ENCODE results near the gene CUL9.
A peak's percentile ranks its signal among the peaks of the same experiment; 100 is the strongest.

Gene CUL9

DNA sequence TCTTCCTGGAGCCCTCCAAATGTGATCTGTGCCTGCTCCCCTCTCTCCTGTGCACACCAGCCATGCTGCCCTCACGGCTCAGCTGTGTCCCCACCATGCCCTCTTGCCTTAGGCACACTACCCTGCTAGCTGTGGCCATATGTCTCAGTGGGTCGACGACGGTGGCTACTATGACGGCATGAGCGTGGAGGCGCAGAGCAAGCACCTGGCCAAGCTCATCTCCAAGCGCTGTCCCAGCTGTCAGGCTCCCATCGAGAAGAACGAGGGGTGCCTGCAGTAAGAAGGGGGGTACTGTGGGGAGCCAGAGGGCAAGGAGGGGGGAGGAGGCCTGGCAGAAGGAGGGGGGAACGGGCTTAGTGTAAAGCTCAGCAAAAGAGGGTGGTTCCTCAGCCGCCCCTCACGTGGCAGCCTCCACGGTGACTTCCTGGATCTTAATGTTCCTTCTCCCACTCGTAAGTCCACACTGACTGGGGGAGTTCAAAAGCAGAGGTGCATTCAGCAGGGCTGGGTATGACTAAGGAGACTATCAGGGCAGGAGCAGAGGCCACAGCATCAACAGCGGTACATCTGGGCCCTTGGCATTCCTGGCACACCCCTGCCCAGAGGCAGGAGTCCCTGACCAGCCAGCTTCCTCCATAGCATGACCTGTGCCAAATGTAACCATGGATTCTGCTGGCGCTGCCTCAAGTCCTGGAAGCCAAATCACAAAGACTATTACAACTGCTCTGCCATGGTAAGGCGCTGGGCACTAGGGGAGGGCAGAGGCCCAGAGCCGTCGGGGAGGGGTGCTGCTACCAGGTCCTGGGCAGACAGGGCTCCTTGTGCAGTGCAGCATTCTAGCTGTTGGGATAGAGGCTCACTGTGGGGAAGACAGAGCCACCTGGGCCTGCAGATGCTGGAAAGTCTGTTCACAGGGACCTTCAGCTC lies 39.3 kb downstream of the CUL9 start:
- H3K4me3 ChIP-seq (ENCODE audit: low read length): no peak overlapping the region
- TF ChIP-seq ZNF274 (IDR thresholded peaks at IDR 0.05; ENCODE audit: low read depth, low read length): no peak

DNA sequence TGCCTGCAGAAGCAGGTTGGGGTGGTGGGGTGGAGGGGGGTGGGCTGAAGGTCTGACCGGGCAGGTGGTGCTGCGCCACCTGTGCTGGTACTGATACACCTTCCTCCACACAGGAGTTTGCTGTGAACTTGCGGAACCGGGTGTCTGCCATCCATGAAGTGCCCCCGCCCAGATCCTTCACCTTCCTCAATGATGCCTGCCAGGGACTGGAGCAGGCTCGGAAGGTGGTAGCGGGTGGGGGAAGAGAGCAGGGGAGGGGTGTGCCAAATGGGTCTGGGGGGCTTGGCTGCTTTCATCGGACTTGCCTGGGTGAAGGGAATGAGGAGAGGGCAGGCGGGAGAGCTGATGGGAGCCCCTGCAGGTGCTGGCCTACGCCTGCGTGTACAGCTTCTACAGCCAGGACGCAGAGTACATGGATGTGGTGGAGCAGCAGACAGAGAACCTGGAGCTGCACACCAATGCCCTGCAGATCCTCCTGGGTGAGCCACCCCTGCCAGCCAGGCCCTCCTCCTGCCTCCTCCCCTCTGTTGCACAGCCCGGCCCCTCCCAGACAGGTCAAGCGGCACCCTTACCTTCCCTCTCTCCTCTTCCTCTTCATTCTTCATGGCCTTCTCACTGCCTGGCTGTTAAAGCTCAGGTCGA lies 40.5 kb downstream of the CUL9 start:
- TF ChIP-seq ZNF274 (IDR thresholded peaks at IDR 0.05; ENCODE audit: low read depth, low read length): no peak
- H3K4me3 ChIP-seq (ENCODE audit: low read length): no peak overlapping the region

DNA sequence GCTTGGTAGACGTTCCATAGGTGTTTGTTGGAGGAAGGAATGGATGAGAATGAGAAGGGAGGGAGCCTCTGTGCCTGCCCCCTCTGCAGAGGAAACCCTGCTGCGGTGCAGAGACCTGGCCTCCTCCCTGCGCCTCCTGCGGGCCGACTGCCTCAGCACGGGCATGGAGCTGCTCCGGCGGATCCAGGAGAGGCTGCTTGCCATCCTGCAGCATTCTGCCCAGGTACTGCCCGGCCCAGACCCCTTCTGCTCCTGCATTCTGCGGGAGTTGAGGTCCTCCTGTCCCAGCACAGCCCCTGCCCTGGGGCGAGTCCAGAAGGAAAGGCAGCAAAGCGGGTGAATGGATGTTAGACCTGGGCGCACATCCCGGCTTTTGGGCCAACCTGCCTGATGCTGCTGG lies 41.2 kb downstream of the CUL9 start:
- no peak overlapping the region for H3K4me3 ChIP-seq (ENCODE audit: low read length)
- TF ChIP-seq ZNF274 (IDR thresholded peaks at IDR 0.05; ENCODE audit: low read depth, low read length): no peak

DNA sequence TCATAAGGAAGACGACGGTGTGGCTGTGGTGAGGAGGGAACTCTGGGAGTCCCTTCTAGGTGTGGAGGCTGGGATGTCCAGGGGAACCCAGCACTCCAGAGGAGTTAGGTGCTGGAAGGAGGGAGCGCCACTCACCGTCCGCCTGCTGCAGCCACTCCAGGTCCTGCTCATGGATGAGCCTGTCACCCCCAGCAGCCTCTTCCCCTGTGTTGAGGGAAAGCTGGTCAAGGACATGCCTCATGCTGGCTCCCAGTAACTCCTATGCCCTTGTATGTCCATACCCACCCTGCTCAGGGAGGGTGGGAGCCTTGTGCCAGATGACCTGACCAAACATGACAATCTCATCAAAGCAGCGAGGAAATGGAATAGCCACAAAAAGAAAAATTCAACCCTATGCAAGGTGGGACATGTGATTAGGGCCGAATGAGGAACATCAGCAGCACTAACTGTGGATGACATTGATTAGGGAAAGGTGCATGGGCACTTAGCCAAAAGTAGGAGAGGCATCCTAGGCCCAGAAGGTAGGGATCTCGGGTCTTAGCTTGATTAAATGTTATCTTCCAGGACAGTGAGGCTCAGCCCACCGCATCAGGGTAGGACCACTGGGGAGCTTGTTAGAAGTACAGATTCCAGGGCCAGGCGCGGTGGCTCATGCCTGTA lies 44.3 kb downstream of the CUL9 start:
- no peak overlapping the region for H3K4me3 ChIP-seq (ENCODE audit: low read length)
- TF ChIP-seq ZNF274 (IDR thresholded peaks at IDR 0.05; ENCODE audit: low read depth, low read length): no peak

DNA sequence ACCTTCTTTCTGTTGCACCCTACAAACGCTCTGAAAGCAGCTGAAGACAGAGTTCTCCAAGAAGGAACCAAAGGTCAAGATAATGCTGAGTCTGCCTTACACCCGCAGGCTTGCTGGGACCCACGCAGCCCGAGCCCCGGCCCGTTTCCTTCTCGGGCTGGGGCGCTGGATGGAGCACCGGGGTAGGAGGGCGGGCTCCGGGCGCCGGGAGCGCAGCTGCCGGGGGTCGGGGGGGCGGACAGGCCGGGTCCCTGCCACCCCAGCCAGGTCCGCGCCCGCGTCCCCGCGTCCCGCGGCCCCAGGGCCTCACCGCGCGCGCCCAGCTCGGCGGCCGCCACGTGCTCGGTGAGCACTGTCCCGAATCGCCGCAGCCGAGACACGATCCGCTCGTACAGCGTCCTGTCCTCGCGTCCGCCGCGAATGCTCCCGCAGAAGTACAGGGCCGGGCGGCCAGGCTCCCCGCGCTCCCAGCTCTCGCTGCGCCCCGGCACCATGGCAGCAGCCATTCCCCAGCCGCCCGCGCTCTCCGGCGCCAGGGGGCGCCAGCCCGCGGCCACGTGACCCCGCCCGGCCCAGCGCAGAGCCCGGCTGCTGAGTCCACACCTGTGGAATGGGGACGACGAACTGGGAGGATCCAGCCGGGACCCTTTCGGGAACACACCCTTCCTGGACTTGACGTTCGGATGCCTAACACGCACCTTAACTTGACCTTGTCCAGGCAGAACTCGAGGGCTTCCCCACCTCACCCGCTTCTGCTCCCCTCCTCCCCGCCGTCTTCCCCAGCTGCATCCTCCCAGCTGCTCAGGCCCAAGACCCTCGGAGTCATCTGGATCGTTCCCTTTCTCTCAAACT lies 47.2 kb downstream of the CUL9 start, which contains the start of gene DNPH1:
Gene DNPH1 (minus strand): TSS at position 531 of the 852 bp plus-strand sequence. CDS start 25 bp downstream, at position 506.
- TF ChIP-seq ZNF274 (IDR thresholded peaks at IDR 0.05; ENCODE audit: low read depth, low read length): no peak
- peak within 1 kb of the TSS; percentile 63 for H3K4me3 ChIP-seq (ENCODE audit: low read length)

DNA sequence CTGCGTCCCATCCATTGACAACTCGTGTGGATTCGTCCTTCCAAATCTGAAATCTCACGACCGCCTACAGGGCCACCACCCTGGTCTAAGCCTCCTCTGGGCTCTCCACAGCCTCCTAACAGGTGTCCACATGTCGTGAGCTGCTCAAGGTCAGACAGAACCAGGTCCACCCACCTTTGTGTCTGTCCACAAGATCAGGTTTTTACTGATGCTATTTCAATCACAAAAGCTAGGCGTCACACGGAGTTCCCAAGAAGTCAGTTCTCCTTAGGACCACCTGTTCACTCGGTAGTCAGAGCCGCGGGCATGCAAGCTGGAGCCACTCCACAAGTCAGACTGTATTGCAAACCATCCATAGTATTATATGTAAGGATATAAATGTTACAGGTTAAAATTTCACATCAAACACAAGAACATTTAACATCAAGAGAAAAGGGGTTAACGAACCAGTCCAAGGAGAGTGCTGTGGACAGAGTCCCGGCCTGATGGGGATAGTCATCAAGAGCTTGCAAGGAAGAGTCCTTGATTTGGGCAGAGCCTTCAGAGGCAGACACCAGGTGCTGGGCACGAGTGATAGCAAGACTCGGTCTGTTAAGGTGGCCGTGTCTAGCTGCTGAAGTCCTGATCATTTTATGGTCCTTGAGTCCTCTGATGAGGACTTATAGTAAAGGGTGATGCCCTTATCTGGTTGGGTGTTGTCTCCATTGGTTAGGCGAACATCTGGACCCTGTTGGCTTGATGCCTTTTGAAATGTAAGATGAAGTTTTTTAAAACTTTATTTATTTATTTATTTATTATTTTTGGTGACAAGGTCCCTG lies 48.0 kb downstream of the CUL9 start:
- H3K4me3 ChIP-seq (ENCODE audit: low read length): no peak overlapping the region
- no peak for TF ChIP-seq ZNF274 (IDR thresholded peaks at IDR 0.05; ENCODE audit: low read depth, low read length)

DNA sequence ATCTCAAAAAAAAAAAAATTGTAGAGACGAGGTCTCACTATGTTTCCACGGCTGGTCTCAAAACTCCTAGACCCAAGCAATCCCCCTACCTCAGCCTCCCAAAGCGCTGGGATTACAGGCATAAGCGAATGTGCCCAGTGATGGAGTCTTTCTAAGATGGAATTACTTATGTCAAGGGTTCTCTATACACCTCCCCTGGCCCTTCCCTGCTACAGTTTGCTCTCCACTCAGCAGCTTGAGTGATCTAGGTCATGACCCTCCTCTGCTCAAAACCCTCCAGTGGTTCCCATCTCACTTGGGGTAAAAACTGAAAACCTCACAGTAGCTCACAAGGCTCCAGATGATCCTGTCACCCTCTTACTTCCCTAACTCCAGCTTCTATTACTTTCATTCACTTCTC lies 49.1 kb downstream of the CUL9 start:
- no peak overlapping the region for H3K4me3 ChIP-seq (ENCODE audit: low read length)
- no peak for TF ChIP-seq ZNF274 (IDR thresholded peaks at IDR 0.05; ENCODE audit: low read depth, low read length)

DNA sequence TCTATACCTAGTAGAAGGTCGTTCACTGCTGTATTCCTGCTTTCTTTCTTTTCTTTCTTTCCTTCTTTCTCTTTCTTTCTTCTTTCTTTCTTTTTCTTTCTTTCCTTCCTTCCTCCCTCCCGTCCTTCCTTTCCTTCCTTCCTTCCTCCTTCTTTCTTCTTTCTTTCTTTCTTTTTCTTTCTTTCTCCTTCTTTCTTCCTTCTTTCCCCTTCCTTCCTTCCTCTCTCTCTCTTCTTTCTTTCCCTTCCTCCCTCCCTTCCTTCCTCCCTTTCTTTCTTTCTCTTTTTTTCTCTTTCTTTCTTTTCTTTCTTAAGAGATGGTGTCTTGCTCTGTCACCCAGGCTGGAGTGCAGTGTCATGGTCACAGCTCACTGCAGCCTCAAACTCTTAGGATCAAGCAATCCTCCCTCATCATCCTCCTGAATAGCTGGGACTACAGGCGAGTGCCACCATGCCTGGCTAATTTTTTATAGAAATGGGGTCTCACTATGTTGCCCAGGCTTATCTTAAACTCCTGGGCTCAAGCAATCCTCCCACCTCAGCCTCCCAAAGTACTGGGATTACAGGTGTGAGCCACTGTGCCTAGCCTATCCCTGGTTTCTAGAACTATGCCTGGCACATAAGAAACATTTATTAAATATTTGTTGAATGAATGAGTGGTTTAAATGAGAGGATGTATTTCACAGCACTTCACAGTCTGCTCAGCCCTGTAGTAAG lies 49.9 kb downstream of the CUL9 start:
- no peak for TF ChIP-seq ZNF274 (IDR thresholded peaks at IDR 0.05; ENCODE audit: low read depth, low read length)
- H3K4me3 ChIP-seq (ENCODE audit: low read length): no peak overlapping the region

DNA sequence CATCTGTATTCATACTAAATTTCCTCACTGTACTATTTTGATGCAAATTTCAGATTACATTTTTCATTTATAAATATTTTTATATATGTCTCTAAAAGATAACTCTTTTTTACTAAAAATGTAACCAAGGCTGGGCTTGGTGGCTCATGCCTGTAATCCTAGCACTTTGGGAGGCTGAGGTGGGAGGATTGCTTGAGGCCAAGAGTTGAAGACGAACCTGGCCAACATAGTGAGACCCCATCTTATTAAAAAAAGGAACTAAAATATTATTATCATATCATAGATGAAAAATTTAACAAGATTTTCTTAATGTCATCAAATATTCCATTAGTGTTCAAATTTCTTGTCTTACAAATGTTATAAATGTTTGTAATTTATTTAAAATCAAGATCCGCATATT lies 53.8 kb downstream of the CUL9 start:
- H3K4me3 ChIP-seq (ENCODE audit: low read length): no peak overlapping the region
- TF ChIP-seq ZNF274 (IDR thresholded peaks at IDR 0.05; ENCODE audit: low read depth, low read length): no peak

DNA sequence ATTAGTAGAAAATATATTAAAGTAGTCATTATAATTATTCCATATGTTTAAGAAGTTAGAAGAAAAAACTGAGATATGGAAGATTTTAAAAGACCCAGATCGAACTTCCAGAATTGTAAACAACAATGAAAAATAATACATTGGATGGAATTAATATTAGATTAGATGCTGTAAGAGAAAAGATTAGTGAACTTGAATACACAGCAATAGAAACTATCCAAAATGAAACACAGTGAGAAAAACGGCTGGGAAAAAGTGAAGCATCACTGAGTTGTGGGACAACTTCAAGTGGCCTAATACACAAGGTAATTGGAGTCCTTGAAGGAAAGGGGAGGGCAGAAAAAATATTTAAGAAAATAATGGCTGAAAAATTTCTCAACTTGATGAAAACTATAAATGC lies 57.1 kb downstream of the CUL9 start:
- no peak overlapping the region for H3K4me3 ChIP-seq (ENCODE audit: low read length)
- TF ChIP-seq ZNF274 (IDR thresholded peaks at IDR 0.05; ENCODE audit: low read depth, low read length): no peak

DNA sequence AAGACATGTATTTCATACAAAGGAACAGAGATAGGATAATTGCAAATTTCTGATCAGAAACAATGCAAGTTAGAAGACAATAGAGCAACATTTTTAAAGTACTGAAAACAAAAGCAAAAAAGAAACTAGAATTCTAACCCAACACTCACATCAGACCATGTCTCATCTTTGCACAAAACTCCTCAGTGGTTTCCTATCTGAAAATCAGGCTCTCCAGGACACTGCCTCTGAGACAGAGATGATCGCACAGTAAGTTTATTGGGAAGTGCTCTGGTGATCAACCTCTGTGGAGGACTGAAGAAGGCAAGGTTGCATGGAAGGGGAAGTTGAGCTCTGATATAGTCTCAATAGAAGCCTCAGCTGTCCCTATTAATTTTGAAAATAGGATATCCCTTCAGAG lies 59.0 kb downstream of the CUL9 start:
- no peak for TF ChIP-seq ZNF274 (IDR thresholded peaks at IDR 0.05; ENCODE audit: low read depth, low read length)
- no peak overlapping the region for H3K4me3 ChIP-seq (ENCODE audit: low read length)

DNA sequence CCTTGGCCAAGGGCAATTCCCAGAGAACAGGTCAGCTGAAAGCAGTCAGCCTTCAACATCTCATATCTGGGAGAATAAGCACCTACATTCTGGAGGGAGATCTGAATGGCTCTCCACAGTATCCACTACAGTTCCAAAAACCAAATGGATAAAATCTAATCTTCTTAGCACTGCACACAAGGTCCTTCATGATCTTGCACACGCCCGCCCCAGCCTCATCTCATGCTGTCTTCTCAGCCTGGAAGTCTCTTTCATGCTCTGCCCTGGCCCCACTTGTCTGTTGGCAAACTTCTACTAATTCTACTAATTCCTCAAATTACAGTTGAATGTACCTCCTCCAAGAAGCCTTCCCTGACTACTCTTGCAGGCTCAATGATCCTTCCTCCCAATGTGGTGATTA lies 59.5 kb downstream of the CUL9 start:
- no peak for TF ChIP-seq ZNF274 (IDR thresholded peaks at IDR 0.05; ENCODE audit: low read depth, low read length)

More for the DNA sequence above, 59.5 kb downstream of the CUL9 start:
- H3K4me3 ChIP-seq (ENCODE audit: low read length): no peak overlapping the region
